ENCODE data around the gene ZNF536. TPM values are rescaled to one million over a fixed set of nuclear protein-coding genes. Genes with fewer than 3 reads are reported as not detected.

Gene ZNF536
- total and polyA plus RNA-seq, 9 of the 15 experiments (the other 6 are each of a cell fraction or from before 2014, with no cell fraction given), result not detected

DNA sequence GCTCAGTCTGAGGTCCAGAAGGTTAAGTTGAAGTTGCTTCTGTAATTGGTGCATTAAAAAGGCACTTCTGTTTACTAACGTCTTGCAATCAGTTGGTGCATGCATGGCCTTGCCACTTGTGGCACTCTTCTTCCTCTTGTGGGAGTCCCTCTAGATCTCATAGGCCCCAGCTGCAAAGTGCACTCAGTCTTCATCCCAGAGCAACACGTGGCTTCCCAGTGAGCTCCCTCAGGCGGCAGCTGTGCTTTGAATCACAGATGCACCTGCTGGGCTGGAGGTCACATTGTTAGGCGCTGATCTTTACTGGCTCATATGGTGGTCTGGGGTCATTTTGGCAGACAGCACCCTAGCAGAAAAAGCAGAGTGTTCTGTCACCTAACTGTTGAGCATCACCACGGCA, 215.7 kb downstream of the ZNF536 start:
- Histone ChIP-seq H4K20me1 (replicated peaks; ENCODE audit: control insufficient read depth, insufficient read depth, low read length) (no peaks in the 10 kb centered on the region), H3K4me2 (ENCODE audit: insufficient read depth, low read length) (no peak overlapping the region), H2AFZ (ENCODE audit: low read depth, low read length) (no peak overlapping the region), H3K36me3 (ENCODE audit: control insufficient read depth, insufficient read depth, low read length) (no peaks in the 10 kb centered on the region), H3K27ac (ENCODE audit: extremely low read depth, low read depth, low read length) (no peak overlapping the region), H3K79me2 (ENCODE audit: control insufficient read depth, insufficient read depth, low read length) (no peaks in the 10 kb centered on the region), H3K9ac (ENCODE audit: insufficient read depth in 1 of 2, low read depth in 2 of 2, low read length in 2 of 2) (no peak overlapping the region), H3K27me3 (ENCODE audit: control insufficient read depth in 2 of 2, insufficient read depth in 2 of 2, low read length in 2 of 2) (no peaks in the 10 kb centered on the region), H3K4me1 (replicated peaks in 1 of 2; ENCODE audit: control insufficient read depth in 2 of 2, insufficient read depth in 2 of 2, low read length in 2 of 2) (no peaks in the 10 kb centered on the region), H3K4me3 (no peak overlapping the region), H3K9me1 (ENCODE audit: control insufficient read depth, insufficient read depth, low read length) (no peaks in the 10 kb centered on the region), H3K9me3 (replicated peaks; ENCODE audit: control insufficient read depth, insufficient read depth, low read depth, low read length) (no peaks in the 10 kb centered on the region)
- FAIRE-seq (no peak), ATAC-seq (no peak), DNase-seq (ENCODE audit: extremely low read depth in 1 of 4, low spot score in 3 of 4) (no peak)
- intact Hi-C loops (cut with micrococcal nuclease) (no loop called here), in situ Hi-C loops (cut with MboI) (no loop called here)
- 2% methylated on average over 5 of the region's 5 CpGs for WGBS (ENCODE audit: insufficient coverage, low coverage, missing lambda C conversion rate)
- CTCF ChIA-PET (ENCODE audit: low intra/inter-chr PET ratio), result no interaction called here
- no TSS peak for BruUV-seq (replicated peaks)
- POLR2A ChIA-PET, result interaction anchor here (0.7 kb wide), 1 partner anchor 8 kb away, joined by 4 read pairs; no protein-coding TSS in a partner anchor
- TF ChIP-seq, protein P1, sequence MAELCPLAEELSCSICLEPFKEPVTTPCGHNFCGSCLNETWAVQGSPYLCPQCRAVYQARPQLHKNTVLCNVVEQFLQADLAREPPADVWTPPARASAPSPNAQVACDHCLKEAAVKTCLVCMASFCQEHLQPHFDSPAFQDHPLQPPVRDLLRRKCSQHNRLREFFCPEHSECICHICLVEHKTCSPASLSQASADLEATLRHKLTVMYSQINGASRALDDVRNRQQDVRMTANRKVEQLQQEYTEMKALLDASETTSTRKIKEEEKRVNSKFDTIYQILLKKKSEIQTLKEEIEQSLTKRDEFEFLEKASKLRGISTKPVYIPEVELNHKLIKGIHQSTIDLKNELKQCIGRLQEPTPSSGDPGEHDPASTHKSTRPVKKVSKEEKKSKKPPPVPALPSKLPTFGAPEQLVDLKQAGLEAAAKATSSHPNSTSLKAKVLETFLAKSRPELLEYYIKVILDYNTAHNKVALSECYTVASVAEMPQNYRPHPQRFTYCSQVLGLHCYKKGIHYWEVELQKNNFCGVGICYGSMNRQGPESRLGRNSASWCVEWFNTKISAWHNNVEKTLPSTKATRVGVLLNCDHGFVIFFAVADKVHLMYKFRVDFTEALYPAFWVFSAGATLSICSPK (IDR thresholded peaks at IDR 0.05; ENCODE audit: borderline replicate concordance), result no peak
- TF ChIP-seq, protein P2, sequence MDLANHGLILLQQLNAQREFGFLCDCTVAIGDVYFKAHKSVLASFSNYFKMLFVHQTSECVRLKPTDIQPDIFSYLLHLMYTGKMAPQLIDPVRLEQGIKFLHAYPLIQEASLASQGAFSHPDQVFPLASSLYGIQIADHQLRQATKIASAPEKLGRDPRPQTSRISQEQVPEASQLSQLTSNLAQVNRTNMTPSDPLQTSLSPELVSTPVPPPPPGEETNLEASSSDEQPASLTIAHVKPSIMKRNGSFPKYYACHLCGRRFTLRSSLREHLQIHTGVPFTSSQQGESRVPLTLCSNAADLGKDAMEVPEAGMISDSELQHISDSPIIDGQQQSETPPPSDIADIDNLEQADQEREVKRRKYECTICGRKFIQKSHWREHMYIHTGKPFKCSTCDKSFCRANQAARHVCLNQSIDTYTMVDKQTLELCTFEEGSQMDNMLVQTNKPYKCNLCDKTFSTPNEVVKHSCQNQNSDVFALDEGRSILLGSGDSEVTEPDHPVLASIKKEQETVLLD (IDR thresholded peaks at IDR 0.05), result no peak
- TF ChIP-seq CEBPG (CRISPR knock-in tag; IDR thresholded peaks at IDR 0.05), result no peak
- TF ChIP-seq CEBPG (tag; conservative IDR thresholded peaks at IDR 0.05 in 1 of 2, IDR thresholded peaks at IDR 0.05 in 1 of 2), result no peak
- no peak for TF ChIP-seq ZKSCAN1 (IDR thresholded peaks at IDR 0.05; ENCODE audit: low read depth, low read length)
- TF ChIP-seq, protein P3, sequence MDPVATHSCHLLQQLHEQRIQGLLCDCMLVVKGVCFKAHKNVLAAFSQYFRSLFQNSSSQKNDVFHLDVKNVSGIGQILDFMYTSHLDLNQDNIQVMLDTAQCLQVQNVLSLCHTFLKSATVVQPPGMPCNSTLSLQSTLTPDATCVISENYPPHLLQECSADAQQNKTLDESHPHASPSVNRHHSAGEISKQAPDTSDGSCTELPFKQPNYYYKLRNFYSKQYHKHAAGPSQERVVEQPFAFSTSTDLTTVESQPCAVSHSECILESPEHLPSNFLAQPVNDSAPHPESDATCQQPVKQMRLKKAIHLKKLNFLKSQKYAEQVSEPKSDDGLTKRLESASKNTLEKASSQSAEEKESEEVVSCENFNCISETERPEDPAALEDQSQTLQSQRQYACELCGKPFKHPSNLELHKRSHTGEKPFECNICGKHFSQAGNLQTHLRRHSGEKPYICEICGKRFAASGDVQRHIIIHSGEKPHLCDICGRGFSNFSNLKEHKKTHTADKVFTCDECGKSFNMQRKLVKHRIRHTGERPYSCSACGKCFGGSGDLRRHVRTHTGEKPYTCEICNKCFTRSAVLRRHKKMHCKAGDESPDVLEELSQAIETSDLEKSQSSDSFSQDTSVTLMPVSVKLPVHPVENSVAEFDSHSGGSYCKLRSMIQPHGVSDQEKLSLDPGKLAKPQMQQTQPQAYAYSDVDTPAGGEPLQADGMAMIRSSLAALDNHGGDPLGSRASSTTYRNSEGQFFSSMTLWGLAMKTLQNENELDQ (CRISPR knock-in tag; IDR thresholded peaks at IDR 0.05; ENCODE audit: borderline replicate concordance), result no peak
